Measurements from ENCODE around the gene SFI1.

Gene SFI1

GRCh38 chr22:31659246-31659645 lies 162.9 kb downstream of the SFI1 start:
- TF ChIP-seq MAX (IDR thresholded peaks at IDR 0.05) = no peak
- TF ChIP-seq CEBPB (IDR thresholded peaks at IDR 0.05) = no peak
- no peak for TF ChIP-seq TAF1 (IDR thresholded peaks at IDR 0.05; ENCODE audit: low read depth)
- no peak for TF ChIP-seq YY1 (IDR thresholded peaks at IDR 0.05; ENCODE audit: low read depth)
- TF ChIP-seq ZBTB7A (IDR thresholded peaks at IDR 0.05; ENCODE audit: low read depth) = no peak
- no peak for TF ChIP-seq TCF12 (IDR thresholded peaks at IDR 0.05; ENCODE audit: low read depth)
- no peak for TF ChIP-seq EP300 (IDR thresholded peaks at IDR 0.05; ENCODE audit: borderline replicate concordance)

DNA sequence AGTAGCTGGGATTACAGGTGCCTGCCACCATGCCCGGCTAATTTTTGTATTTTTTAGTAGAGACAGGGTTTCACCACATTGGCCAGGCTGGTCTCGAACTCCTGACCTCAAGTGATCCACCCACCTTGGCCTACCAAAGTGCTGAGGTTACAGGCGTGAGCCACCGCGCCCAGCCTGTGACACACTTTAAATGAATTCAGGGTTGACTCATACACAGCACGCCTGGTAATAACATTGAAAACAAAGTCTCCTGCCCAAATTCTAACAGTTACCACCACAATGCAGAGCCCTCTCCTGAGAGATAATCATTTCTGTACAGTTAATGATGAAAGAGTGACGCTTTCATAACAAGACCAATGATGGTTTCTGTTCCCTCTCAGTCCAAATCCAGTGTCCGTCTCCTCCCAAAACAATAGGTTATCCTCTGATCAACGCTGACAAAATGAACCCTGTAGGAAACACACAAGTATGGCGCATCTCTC lies 164.6 kb downstream of the SFI1 start:
- TF ChIP-seq EP300 (IDR thresholded peaks at IDR 0.05; ENCODE audit: borderline replicate concordance) = peak; percentile 2; the same call in 1 of the 2 replicates
- peak; percentile 26; the same call in 1 of the 2 replicates for TF ChIP-seq MAX (IDR thresholded peaks at IDR 0.05)

- peak; percentile 82 for TF ChIP-seq TCF12 (IDR thresholded peaks at IDR 0.05; ENCODE audit: low read depth)
- TF ChIP-seq, protein P1, sequence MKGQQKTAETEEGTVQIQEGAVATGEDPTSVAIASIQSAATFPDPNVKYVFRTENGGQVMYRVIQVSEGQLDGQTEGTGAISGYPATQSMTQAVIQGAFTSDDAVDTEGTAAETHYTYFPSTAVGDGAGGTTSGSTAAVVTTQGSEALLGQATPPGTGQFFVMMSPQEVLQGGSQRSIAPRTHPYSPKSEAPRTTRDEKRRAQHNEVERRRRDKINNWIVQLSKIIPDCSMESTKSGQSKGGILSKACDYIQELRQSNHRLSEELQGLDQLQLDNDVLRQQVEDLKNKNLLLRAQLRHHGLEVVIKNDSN (IDR thresholded peaks at IDR 0.05) = no peak; the same call in 1 of the 2 replicates
- no peak for TF ChIP-seq REST (IDR thresholded peaks at IDR 0.05; ENCODE audit: low read depth)
- TF ChIP-seq ZBTB7A (IDR thresholded peaks at IDR 0.05; ENCODE audit: low read depth) = no peak
- peak; percentile 81 for TF ChIP-seq EP300 (IDR thresholded peaks at IDR 0.05; ENCODE audit: borderline replicate concordance)
- TF ChIP-seq MAX (IDR thresholded peaks at IDR 0.05) = peak; percentile 85
- peak; percentile 77 for TF ChIP-seq TEAD4 (IDR thresholded peaks at IDR 0.05)
- peak; percentile 97 for TF ChIP-seq CREB1 (IDR thresholded peaks at IDR 0.05; ENCODE audit: low read depth)
- peak; percentile 97 for TF ChIP-seq TAF1 (IDR thresholded peaks at IDR 0.05; ENCODE audit: low read depth)
- no peak; the same call in 1 of the 2 replicates for TF ChIP-seq RAD21 (IDR thresholded peaks at IDR 0.05; ENCODE audit: low read depth)
- TF ChIP-seq NFIC (IDR thresholded peaks at IDR 0.05) = peak; percentile 19; the same call in 1 of the 2 replicates
- peak; percentile 33; the same call in 1 of the 2 replicates for TF ChIP-seq EGR1 (IDR thresholded peaks at IDR 0.05)
- TF ChIP-seq CEBPB (IDR thresholded peaks at IDR 0.05) = no peak
- TF ChIP-seq FOXM1 (IDR thresholded peaks at IDR 0.05; ENCODE audit: borderline replicate concordance, low read depth) = no peak
- peak; percentile 99 for TF ChIP-seq YY1 (IDR thresholded peaks at IDR 0.05; ENCODE audit: low read depth)
These were observed 165.7 kb downstream of the SFI1 start, which contains the start of gene PISD for GRCh38 chr22:31661851-31662667. TSS of gene PISD (minus strand) at chr22:31662215. CDS start at chr22:31662208, 7 bp downstream.

- TF ChIP-seq YY1 (IDR thresholded peaks at IDR 0.05; ENCODE audit: low read depth) (no peak), TAF1 (IDR thresholded peaks at IDR 0.05; ENCODE audit: low read depth) (no peak), TCF12 (IDR thresholded peaks at IDR 0.05; ENCODE audit: low read depth) (no peak), CREB1 (IDR thresholded peaks at IDR 0.05; ENCODE audit: low read depth) (no peak), RAD21 (IDR thresholded peaks at IDR 0.05; ENCODE audit: low read depth) (no peak), EP300 (IDR thresholded peaks at IDR 0.05; ENCODE audit: borderline replicate concordance) (no peak), REST (IDR thresholded peaks at IDR 0.05; ENCODE audit: low read depth) (no peak), FOXM1 (IDR thresholded peaks at IDR 0.05; ENCODE audit: borderline replicate concordance, low read depth) (no peak), TEAD4 (IDR thresholded peaks at IDR 0.05) (no peak), NFIC (IDR thresholded peaks at IDR 0.05) (no peak), CEBPB (IDR thresholded peaks at IDR 0.05) (no peak), MAX (IDR thresholded peaks at IDR 0.05) (no peak), EGR1 (IDR thresholded peaks at IDR 0.05) (no peak), ZBTB7A (IDR thresholded peaks at IDR 0.05; ENCODE audit: low read depth) (no peak)
- TF ChIP-seq, protein P1 (IDR thresholded peaks at IDR 0.05) = no peak
These were observed 166.3 kb downstream of the SFI1 start for GRCh38 chr22:31662668-31663037.
